GM12874 (cell line): ENCODE data around the gene CYP11A1.

Source experiments
- TF ChIP-seq, protein P1 (sequence below): IDR thresholded peaks from 2 replicates; pipeline ENCODE4 v1.5.1; 2011; ENCODE audit warnings: low read depth, mild to moderate bottlenecking, control low read depth, low read length, moderate library complexity; ENCODE audit not compliant: insufficient read depth

CYP11A1 gene

GRCh38 chr15:74307827-74308811 lies 59.3 kb downstream of the CYP11A1 start:
- TF ChIP-seq, protein P1, sequence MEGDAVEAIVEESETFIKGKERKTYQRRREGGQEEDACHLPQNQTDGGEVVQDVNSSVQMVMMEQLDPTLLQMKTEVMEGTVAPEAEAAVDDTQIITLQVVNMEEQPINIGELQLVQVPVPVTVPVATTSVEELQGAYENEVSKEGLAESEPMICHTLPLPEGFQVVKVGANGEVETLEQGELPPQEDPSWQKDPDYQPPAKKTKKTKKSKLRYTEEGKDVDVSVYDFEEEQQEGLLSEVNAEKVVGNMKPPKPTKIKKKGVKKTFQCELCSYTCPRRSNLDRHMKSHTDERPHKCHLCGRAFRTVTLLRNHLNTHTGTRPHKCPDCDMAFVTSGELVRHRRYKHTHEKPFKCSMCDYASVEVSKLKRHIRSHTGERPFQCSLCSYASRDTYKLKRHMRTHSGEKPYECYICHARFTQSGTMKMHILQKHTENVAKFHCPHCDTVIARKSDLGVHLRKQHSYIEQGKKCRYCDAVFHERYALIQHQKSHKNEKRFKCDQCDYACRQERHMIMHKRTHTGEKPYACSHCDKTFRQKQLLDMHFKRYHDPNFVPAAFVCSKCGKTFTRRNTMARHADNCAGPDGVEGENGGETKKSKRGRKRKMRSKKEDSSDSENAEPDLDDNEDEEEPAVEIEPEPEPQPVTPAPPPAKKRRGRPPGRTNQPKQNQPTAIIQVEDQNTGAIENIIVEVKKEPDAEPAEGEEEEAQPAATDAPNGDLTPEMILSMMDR: peak; percentile 68

GRCh38 chr15:74306781-74307217 lies 60.6 kb downstream of the CYP11A1 start:
- TF ChIP-seq, protein P1: no peak

DNA sequence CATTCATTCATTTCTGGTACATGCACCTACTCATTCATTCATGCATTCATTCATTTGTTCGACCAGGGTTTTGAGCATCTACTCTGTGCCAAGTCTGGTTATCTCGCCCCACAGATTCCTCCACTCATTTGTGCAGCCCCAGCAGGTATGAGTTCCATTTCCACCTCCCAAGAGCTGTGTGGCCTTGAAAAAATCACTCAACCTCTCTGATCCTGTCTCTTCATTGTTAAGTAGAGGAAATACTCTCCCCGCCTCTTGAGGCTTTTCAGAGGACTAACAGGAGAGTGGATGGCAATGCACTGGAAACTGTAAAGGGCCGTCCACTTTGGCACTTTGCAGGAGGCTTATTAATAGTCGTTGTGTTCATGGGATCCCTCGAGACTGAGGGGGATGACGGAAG lies 61.8 kb downstream of the CYP11A1 start:
- TF ChIP-seq, protein P1: no peak

DNA sequence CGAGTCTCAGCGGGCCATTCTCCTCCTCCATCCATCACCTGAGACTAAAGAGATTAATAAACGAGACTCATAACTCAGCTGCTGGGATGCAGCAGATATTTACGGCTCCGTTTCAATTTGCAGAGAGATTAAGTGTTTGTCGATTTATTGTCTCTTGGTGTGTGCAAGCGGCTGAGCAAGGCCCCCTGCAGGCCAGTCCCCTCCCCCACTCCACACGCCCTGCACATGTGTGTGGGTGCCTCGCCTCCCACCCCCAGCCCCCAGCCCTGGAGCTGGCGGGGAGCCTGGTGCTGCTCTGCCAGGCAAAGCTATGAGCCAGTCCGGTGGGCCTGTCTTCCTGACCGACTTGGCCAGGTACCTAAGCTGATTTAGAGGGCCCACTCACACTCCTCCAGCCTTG lies 63.0 kb downstream of the CYP11A1 start:
- TF ChIP-seq, protein P1: no peak

DNA sequence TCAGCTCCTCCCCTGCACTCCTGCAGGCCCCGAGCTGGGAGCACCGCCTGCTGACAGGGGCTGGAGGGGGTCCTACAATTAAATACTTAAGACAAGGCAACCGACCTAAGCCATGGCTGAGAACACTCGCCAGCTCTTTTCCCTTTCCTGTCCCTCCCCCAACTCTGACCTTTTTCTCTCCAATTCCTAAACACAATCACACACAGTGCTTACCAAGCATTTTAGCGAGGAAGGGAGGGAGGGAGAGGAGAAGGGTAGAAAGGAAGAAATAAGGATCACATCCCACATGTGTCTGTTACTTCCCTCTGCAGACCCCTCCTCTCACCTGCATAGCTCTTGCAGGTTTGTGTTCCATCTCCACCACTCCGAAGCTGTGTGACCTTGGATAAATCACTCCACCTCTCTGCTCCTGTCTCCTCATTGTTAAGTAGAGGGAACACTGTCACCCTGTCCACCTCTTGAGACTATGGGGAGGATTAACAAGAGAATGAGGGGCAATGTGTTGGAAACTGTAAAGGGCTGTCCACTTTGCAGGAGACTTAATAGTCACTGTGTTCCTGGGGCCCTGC lies 63.6 kb downstream of the CYP11A1 start:
- TF ChIP-seq, protein P1: no peak

- TF ChIP-seq, protein P1: peak; percentile 70
Observed at GRCh38 chr15:74302821-74303359, 64.6 kb downstream of the CYP11A1 start.
